ENCODE measurements around the gene PDXK.

DNA sequence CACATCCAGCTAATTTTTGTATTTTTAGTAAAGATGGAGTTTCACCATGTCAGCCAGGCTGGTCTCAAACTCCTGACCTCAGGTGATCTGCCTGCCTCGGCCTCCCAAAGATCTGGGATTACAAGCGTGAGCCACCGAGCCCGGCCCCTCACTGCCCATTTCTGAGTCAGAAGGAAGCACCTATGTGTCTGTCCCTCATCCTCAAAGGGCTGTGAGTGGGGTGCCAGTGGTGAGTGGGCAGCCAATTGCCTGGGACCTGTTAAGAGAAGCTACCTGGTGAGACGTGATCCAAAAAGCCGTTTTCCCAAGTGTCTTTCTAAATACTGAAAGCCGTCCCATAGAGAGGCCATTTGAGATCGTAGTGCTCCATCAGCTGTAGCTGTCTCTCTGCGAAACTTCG, 27.1 kb upstream of the PDXK start:
- no peak for TF ChIP-seq POLR2AphosphoS5 (IDR thresholded peaks at IDR 0.05; ENCODE audit: low read depth, low read length)
- no peak for TF ChIP-seq TAF1 (IDR thresholded peaks at IDR 0.05; ENCODE audit: borderline replicate concordance, insufficient read depth, low read length)
